GM18508 (cell line): ENCODE results near the gene PIK3R6.
"Not testable (repeated sequence)": the region's sequence is repeated elsewhere in the genome, so short reads cannot be mapped to it uniquely, and the experiment has no call there.

Experiments
- ATAC-seq: cut with Tn5 transposase; IDR thresholded peaks from one replicate; pipeline ENCODE4 v1.9.1; 2021; ENCODE audit warnings: moderate number of reproducible peaks; ENCODE audit not compliant: insufficient read depth, unreplicated experiment

The PIK3R6 gene

DNA sequence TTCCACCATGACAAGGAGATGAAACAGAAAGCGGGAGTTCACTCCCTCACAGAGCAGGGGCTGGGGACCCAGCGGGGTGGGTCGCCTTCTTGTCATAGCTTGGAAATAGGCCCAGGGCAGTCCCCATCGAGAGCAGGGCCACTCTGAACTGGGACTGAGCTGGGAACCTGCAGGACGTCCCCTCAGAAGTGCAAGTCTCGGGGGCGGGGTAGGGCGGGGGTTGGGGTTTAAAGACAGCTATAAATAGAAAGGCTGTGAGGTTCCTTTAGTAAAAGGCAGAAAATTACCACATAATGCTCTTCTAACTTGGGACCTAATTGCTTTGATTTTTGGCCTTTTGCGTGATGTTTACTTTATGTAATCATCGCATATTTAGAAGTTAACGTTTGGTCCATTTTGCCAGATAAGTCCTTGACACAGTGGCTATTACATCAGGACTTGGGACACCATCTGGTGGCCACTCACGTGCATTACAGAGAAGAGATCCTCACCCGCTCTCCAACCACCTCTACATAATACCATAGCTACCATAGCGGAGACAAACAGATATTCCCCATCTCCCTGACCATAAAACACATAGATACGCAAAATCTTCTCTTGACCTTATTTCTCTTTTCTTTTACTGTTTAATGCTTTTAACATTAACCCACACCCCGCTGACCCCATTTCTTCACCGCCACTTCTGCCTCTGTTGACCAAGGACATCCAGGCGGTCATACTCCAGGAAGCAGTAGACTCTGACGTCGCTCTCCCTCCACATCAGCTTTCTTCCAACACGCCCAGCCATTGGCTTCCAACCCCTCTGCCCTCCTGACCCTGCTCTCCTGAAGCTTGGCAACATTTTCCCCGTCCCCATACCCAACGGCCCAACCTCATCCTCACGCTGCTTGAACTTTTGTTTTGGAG, 27.5 kb upstream of the PIK3R6 start:
- no peak for ATAC-seq

DNA sequence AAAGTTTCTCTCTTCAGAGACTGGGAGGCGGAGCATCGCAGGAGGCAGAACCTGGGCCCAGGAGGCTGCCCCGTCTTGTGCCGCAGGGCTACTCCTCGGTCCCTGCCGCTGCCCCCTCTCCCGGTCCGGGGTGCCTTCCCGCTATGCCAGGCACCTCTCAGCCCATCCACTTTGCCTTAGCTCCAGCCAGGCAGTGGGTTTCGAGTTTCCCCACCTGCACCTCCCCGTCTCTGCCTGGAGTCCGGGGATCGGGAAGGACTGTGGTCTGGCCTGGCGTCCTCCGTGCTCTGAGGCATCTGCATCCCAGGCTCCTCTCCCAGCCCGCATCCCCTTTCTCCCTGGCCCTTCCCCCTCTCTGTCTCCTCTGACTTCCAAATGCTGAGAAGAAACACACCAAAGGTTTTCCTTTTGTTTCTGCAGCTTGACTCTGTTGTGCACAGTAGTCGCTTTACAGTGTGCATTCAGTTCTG, 26.8 kb upstream of the PIK3R6 start:
- ATAC-seq: no peak

DNA sequence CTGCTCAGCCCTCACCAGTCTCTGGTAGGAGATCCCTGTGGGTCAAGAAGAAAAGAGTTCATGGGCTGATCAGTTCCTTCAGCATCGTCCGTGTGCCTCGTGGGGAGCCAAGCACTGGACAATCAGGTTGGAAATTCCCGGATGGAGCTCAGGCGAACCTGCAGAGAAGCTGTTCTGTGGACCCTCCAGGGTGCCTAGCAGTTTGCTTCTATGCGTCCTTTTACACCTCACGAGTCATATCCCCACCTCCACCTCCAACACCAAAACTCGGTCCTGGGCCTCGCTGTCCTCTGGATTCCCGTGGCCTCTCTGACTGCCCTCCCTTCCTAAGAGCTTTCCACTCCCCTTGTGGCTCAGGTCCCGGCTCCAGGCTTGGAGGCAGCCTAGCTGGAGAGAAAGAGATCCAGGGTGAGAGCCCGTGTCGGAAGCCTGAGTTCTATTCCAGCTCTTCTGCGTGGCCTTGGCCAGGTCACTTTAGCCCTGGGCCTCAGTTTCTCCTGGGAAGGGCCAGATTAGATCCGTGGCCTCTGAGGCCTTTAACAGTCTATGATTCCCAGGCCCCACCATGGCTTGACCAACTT, 26.2 kb upstream of the PIK3R6 start:
- no peak for ATAC-seq

DNA sequence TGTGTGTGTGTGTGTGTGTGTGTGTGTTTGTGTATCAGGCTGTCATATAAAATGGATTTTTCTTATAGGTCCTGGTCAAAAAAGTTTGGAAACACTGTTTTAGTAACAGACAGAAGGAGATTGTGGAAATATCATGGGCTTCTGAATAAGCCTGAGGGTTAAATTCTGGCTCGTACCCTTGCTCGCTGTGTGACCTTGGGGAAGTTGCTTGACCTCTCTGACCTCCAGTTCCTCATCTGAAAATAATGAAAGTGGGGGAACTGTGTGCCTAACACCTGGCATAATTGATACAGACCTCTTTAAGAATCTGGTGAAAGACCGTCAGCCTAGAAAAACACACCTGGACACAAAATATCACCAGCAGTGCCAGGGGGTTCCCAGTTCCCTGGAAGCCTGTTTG, 25.6 kb upstream of the PIK3R6 start:
- no peak for ATAC-seq

DNA sequence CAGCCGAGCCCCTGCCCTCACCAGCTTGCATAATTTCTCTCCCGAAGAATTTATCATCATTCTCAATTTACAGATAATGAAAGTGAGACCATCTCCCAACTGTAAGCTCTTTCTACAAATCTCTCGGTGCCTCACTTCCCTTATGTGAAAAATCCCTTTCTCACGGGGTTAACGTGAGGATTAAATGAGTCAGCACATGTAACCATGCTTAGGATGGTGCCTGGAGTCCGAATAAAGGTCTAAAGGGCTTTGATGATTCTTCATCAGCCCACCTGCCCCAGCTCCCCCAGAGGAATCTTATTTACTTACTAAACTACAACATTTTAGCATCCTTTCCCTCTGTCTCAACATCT, 24.8 kb upstream of the PIK3R6 start:
- ATAC-seq: no peak

DNA sequence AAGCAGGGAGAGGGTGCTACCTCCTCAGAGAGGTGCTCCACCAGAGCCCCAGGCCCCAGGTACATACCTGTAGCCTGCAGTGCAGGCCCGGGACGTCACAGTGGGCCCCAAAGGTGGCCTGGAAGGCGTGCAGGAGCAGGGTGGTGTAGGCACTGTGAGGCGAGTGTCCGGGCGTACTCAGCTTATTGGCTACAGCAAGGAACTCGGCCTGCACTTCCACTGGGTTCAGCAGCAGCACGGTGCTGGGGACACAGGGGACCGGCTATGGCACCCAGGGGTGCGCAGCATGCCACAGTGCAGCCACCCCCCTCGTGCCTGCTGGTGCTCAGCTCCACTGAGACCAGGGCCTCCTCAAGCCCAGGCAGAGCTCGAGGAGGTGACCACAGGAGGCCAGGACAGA, 23.2 kb upstream of the PIK3R6 start:
- ATAC-seq: no peak

DNA sequence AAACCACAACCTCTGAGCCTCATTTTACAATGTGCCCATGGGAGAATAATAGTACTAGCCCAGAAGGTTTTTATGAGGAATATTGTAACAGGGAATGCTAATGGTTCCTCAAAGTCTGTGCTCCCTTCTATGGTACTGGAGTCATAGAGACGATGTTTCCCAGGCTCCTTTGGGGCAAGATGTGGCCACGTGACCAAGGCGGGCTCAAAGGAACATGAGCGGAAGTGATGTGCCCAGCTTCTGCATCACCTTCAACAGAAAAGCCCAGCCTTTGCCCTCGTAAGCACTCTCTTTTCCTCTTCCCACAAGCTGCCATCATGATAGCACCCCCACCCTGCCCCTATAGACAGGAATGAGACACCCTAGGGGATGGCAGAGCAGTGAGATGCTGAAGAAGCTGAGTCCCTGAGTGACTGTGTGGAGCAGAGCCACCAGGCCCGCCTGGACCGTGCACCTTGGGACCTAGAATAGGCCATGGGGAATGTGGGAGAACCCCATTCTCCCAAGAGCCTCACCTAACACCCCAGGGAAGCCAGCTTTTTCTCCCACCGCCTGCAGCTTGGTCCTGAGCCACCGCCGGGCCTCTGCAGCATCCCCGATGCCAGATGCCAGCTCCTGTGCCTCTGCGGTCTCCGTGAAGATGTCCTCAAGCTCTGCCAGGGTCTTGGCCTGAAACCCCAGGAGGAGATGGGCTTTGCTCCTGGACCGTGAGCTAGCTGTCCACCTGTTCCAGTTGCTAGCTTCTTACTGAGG, 22.2 kb upstream of the PIK3R6 start:
- no peak for ATAC-seq

DNA sequence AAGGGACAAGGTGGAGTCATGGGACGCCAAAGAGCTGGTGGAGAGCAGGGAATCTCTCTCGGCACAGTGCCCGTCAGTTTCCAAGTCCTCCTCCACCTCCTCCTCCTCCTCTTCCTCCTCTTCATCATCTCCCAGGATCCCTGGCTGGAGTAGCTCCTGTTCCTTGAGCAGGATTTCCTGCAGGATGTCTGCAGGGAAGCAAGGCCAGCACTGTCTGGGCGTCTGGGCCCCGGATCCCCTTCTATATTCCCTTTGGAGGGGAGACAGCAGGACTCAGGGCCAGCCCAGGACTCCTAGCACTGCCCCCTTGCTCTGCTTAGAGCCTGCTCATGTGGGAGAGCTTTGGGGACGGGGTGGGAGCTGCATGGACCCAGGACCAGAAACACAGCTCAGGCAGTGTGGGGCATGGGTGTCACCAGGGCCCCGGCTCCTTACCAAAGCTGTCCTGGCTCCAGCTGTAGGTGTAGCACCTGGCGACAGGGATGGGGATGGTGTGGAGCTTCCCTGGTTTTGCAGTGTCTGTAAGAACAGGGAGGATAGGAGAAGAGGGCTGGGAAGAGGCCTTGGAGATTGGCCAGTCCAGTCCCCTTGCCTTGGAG, 21.3 kb upstream of the PIK3R6 start:
- no peak for ATAC-seq

DNA sequence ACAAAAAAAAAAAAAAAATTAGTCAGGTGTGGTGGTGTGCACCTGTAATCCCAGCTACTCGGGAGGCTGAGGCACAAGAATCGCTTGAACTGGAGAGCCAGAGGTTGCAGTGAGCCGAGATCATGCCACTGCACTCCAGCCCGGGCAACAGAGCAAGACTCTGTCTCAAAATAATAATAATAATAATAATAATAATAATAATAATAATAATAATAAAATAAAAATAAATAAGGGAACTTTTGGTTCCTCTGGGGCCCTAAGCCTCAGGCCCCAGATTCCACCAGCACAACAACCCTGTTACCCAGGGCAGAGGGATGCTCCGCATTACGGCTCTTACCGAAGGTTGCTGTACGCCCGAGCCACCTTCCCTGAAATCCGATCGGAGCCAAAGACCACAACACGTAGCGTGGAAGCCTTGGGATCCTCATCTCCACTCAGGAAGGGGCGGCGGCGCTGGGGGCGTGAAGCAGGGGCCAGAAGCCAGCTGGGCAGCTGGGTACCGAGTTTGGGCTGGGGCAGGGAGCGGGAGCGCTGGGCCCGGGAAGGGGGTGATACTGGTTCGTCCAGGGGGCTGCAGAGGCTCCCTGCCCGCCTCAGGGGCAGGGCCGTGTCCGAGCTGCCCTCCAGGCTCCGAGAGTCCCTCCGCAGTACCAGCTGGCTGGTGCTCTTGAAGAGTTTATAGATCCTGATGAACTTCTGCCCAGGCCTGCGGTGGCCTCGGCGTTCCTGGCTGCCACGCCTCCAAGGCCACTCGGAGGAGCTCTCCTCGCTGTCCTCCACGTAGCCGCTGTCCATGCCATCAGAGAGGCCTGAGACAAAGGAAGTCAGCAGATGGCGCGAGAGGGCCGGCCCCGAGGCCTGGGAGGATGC, 20.6 kb upstream of the PIK3R6 start:
- ATAC-seq: no peak

DNA sequence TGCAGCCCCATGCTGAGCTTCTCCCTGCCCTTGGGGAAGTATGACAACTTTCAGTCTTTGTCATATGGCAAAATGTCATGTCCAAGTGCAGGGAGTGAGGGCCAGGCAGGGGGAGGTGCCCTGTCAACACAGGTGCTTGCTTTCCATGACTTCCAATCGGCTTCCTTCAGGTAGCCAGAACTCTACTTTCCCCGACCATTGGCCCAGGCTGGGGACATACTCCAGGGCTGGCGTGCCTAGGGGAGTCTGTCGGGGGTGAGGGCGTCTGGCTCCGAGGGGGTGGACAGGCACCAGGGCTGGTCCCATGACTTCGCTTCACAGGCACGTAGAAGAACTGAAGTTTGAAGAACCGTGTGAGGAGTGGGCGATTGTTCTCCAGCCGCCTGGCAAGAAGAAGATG, 19.8 kb upstream of the PIK3R6 start:
- ATAC-seq: no peak

DNA sequence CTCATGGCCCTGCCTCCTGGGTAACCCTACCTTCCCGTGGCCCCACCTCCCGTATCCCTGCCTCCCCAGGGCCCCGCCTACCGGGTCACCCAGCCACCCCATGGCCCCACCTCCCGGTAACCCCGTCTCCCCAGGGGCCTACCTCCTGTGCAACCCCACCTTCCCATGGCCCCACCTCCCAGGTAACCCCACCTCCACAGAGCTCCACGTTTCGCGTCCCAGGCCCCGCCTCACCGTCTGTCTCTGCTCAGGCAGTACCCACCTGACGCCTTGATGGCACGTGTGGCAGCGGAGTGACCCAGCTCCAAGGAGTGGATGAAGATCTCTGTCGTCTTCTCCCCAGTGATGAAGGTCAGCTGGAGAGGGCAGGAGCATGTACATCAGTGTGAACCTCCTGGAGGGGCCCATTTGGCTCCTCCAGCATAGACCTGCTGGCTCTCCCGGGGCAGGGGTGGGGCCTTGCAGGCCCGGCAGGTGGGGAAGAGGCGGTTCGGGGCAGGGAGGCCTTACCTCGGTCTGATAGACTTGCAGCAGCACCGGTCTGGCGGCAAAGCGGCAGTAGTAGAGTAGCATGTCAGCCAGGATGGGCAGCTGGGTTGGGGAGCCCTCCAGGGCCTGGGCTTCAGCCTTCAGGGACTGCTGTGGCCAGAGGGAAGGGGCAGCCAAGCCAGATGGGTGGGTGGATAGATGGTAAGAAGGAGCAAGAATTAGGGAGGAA, 18.7 kb upstream of the PIK3R6 start:
- ATAC-seq: no peak

DNA sequence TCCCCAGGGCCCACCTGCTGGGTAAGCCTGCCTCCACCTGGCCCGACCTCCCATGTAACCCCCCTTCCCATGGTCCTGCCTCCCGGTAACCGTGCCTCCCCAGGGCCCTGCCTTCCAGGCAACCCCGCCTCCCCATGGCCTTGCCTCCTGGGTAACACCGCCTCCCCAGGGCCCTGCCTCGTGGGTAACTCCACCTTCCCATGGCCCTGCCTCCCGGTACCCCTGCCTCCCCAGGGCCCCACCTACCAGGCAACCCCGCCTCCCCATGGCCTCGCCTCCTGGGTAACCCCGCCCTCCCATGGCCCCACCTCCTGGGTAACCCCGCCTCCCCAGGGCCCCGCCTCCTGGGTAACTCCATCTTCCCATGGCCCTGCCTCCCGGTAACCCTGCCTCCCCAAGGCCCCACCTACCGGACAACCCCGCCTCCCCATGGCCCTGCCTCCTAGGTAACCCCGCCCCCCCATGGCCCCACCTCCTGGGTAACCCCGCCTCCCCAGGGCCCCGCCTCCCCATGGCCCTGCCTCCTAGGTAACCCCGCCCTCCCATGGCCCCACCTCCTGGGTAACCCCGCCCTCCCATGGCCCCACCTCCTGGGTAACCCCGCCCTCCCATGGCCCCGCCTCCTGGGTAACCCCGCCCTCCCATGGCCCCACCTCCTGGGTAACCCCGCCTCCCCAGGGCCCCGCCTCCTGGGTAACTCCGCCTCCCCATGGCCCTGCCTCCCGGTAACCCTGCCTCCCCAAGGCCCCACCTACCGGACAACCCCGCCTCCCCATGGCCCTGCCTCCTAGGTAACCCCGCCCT, 17.9 kb upstream of the PIK3R6 start:
- ATAC-seq: not testable (repeated sequence)

DNA sequence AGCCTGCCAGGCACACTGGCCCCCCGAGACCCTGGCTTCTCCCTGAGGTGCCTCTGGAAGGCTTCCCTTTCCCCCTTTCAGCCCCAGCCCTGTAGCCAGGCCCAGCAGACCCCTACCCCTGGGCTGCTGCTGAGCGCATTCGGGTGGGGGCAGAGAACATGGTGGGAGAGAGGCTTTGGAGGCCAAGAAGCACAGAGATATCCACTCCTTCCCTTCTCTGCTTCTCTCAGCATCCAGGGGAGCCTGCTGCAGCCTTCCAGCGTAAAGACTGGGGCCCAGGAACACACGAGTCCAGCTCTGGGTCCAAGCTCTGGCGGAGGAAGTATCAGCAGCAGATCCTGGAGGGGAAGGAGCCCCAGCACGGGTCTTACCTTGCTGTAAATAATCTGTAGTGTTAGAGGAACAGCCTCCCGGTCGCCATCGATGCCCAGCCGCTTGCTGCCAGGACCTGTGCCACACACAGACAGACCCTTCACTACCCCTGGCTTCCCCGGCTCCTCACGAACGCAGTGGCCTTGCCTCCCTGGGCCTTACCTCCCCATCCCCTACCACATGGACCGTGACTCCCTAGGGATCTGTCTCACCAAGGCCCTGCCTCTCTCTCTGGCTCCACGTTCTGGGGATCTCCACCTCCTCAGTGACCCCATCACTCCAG, 17.0 kb upstream of the PIK3R6 start:
- no peak for ATAC-seq

DNA sequence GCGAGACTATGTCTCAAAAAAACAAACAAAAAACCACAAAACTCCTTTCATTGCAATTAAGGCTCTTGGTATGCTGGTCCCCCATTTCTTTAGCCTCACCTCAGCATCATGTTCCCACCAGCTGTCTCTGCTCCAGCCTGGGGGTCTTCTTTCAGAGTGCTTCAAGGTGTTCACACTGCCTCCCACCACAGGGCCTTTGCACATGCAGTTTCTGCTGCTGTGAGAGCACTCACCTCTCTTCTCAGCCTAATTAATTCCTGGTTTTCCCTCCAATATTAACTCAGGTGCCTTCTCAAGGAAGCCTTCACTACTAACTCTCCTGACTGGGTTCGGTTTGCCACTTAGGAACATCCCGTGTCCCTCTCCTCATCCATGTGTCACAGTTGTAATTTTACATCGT, 15.9 kb upstream of the PIK3R6 start:
- no peak for ATAC-seq

DNA sequence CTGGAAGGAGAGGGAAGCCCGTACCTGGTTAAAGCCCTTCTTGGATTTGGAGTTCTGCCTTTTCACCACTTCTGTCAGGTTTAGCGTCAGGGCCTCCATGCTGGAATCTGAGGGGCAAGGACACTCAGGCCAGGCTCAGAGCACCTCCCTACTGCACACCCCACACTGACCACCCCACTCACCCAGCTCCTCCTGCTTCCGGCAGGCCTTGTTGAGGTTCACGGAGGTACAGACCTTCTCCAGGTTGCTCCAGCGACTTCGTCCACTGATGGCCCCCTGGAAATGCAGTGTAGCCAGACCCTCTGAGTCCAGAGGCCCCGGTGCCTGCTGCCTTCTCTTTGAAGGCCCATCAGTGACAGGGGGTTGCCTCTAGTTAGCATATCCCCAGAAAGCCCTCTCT, 14.1 kb upstream of the PIK3R6 start:
- ATAC-seq: no peak

DNA sequence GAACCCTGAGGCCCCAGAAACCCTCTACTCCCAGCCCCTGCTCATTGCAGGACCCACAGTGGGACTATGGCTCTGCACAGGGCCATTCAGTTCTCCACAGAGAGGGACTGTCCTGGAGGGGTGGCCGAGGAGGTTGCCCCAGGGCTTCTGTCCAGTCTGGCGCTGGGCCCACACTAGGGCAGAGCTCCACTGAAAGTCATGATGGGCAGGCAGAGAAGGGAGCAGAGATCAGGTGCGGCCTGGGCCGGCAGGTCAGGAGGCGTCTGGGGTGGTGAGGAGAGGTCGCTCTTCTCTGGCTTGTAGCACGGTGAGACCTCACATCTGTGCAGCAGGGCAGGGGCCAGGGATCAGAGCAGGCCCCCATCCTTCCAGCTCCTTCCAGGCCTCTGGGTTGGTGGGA, 13.0 kb upstream of the PIK3R6 start:
- ATAC-seq: no peak

DNA sequence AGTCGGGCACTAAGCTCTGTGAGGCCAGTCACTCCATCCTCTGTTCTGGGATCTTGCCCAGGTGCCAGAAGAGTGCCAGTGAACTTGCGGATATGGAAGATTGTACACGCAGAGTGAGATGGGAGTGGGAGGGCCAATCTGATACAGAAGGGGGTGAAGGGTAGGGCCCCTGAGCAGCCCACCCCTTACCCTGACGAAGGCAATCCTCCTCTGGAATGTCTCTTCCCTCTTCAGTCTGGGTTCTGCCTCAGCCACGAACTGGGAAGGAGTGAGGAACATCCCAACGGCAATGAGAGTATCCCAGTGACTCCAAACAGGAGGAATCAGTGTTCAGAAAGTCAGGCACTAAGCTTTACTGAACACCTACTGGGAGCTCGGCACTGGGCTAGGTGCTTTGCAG, 11.9 kb upstream of the PIK3R6 start:
- no peak for ATAC-seq

DNA sequence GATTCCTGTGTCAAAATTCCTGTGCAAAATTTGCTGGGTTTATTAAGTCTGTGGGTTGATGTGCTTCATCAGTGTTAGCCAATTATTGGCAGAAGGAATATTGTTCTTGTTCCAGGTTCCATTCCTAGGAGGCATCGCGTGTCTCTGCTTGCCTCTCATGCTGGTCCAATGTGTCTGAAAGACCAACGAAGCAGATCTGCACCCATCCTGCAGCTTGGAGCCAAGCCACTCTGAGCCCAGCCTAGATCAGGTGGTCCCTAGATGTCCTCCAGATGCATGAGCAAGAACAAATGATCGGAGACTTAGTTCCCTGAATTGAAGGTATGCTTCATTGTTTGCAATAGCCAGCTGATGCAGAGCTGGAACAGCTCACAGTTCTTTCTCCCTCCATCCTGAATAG, 10.5 kb upstream of the PIK3R6 start:
- no peak for ATAC-seq
